Mesodermal cell (in vitro differentiated cells): ENCODE measurements around the gene KRTAP1-4. TPM values are rescaled to one million over a fixed set of nuclear protein-coding genes. Genes with fewer than 3 reads are reported as not detected.
"Not testable (repeated sequence)": the region's sequence is repeated elsewhere in the genome, so short reads cannot be mapped to it uniquely, and the experiment has no call there.

Experiments
- H3K27ac ChIP-seq: 2 replicates; pipeline ENCODE4 v1.7.0; 2013; ENCODE audit warnings: mild to moderate bottlenecking, low read depth, low read length, moderate library complexity; ENCODE audit not compliant: severe bottlenecking
- H3K36me3 ChIP-seq: 2 replicates; pipeline ENCODE4 v1.7.1; 2013; ENCODE audit warnings: mild to moderate bottlenecking, low read length, moderate library complexity; ENCODE audit not compliant: control insufficient read depth, insufficient read depth
- H3K4me1 ChIP-seq: one replicate; pipeline ENCODE4 v1.7.1; 2013; ENCODE audit warnings: mild to moderate bottlenecking, low read length; ENCODE audit not compliant: insufficient read depth, control insufficient read depth, poor library complexity, severe bottlenecking
- H3K4me3 ChIP-seq: 2 replicates; pipeline ENCODE4 v1.7.0; 2013; ENCODE audit warnings: low read length, control low read depth, mild to moderate bottlenecking; ENCODE audit not compliant: insufficient read depth, poor library complexity, severe bottlenecking; ENCODE audit errors: extremely low read depth
- H3K9me3 ChIP-seq: 2 replicates; pipeline ENCODE4 v1.7.1; 2013; ENCODE audit warnings: mild to moderate bottlenecking, low read length, moderate library complexity; ENCODE audit not compliant: control insufficient read depth
- WGBS, 2 experiments: methylation state at CpG; one replicate each; pipeline ENCODE4 v1.1.5; 2013; ENCODE audit warnings: missing lambda C conversion rate in 2 of 2; ENCODE audit not compliant: insufficient coverage in 2 of 2; 5-methylcytosine and 5-hydroxymethylcytosine counted together
- polyA plus RNA-seq, 2 experiments: library from polyadenylated mRNA; stranded (reverse); fragments of 50-300 nt; gene quantifications; one replicate each; pipeline ENCODE4 v1.2.3, GENCODE V29; 2013

Gene KRTAP1-4, protein sequence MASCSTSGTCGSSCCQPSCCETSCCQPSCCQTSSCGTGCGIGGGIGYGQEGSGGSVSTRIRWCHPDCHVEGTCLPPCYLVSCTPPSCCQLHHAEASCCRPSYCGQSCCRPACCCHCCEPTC
- polyA plus RNA-seq (2013, experiment 1 of 2): not detected
- polyA plus RNA-seq (2013, experiment 2 of 2): not detected

DNA sequence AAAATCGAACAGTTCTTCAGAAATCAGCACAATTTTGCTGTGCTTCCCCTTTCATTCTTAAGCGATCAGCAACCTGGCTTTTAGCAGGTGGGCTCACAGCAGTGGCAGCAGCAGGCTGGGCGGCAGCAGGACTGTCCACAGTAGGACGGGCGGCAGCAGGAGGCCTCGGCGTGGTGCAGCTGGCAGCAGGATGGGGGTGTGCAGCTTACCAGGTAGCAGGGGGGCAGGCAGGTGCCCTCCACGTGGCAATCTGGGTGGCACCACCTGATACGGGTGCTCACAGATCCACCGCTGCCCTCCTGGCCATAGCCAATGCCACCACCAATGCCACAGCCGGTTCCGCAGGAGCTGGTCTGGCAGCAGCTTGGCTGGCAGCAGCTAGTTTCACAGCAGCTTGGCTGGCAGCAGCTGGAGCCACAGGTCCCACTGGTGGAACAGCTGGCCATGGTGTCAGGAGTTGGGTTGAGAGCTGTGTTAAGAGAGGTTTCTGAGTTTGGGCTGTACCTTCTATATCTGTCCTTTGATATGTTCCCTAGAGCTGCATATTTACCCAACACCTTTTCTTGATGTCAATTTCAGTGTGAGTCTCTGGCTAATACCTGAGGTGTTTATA is at the start of gene KRTAP1-4:
TSS of gene KRTAP1-4 (minus strand) at position 563 of the 613 bp plus-strand sequence. CDS start at position 446, 117 bp downstream.
- Histone ChIP-seq H3K27ac (no peak within 1 kb of the TSS), H3K36me3 (no peaks in the 10 kb centered on the region), H3K4me3 (no peak within 1 kb of the TSS), H3K9me3 (no peaks in the 10 kb centered on the region), H3K4me1 (no peaks in the 10 kb centered on the region)
- 90 to 94% methylated on average over 10 to 12 of the region's 12 CpGs for WGBS, 2 experiments

DNA sequence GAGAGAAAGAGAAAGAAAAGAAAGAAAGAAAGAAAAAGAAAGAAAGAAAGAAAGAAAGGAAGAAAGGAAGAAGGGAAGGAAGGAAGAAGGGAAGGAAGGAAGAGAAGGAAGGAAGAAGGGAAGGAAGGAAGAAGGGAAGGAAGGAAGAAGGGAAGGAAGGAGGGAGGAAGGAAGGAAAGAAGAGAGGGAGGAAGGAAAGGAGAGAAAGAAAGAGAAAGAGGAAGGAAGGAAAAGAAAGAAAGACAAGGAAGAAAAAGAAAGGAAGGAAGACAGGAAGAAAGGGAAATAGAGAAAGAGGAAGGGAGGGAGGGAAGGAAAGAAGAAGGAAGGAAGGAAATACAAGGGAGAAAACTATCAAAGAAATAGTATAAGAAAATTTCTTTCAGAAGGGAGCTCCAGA is 46.8 kb upstream of the KRTAP1-4 start:
- Histone ChIP-seq H3K4me1 (no peaks in the 10 kb centered on the region), H3K9me3 (no peaks in the 10 kb centered on the region), H3K27ac (no peak overlapping the region), H3K36me3 (no peaks in the 10 kb centered on the region), H3K4me3 (no peak overlapping the region)

DNA sequence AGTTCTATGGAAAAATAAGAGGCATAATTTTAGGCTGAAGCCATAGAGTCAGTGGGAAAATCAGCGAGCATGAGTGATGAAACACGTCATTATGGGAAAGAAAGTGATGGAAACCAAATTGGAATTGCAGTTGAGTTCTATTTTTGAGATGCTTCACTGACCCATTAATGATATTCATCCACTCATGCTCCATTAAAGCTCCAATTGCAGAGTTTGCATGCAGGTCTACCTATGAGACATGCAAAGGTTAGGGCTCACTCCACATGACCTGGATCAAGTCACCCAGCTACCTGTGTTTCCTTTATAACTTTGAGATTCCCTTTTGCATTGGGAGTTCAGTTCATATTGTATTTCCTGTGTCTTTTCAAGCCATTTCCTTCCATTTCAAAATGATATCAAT is 43.7 kb upstream of the KRTAP1-4 start:
- H3K27ac ChIP-seq: no peak overlapping the region
- 94 to 100% methylated on average over 1 to 2 of the region's 2 CpGs for WGBS, 2 experiments
- H3K9me3 ChIP-seq: no peaks in the 10 kb centered on the region
- H3K4me3 ChIP-seq: no peak overlapping the region
- H3K36me3 ChIP-seq: no peaks in the 10 kb centered on the region
- H3K4me1 ChIP-seq: no peaks in the 10 kb centered on the region

DNA sequence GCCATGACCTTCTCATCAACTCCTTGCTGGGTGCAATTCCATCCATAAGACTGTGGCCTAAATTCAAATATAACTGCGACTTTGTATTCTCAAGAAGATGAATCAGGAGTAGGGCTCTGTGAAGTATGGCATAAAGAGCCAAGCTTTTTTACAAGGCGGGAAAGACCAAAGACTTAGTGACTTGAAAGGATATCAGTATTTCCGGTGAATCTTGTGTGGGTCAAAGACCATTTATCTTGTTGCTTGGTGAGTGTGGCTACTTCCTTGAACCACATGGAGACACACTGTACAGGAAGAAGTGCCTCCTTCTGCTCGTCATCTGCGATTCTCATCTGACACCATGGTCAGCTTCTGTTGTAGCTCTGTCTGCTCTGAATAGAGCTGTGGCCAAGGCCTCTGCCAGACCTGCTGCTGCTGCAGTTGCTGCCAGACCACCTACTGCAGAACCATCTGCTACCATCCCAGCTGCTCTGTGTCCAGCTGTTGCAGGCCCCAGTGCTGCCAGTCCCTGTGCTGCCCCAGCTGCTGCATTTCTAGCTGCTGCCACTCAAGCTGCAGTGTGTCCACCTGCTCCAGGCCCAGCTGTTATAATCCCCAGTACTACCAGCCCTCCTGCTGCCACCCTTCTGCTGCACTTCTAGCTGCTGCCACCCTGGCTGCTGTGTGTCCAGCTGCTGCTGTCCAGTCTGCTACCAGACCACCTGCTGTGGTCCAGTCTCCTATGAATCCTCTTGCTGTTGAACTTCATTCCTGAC is 41.8 kb upstream of the KRTAP1-4 start:
- H3K4me3 ChIP-seq: no peak overlapping the region
- H3K36me3 ChIP-seq: no peaks in the 10 kb centered on the region
- H3K4me1 ChIP-seq: no peaks in the 10 kb centered on the region
- no peaks in the 10 kb centered on the region for H3K9me3 ChIP-seq
- 90 to 100% methylated on average over 3 to 5 of the region's 5 CpGs for WGBS, 2 experiments
- H3K27ac ChIP-seq: no peak overlapping the region

DNA sequence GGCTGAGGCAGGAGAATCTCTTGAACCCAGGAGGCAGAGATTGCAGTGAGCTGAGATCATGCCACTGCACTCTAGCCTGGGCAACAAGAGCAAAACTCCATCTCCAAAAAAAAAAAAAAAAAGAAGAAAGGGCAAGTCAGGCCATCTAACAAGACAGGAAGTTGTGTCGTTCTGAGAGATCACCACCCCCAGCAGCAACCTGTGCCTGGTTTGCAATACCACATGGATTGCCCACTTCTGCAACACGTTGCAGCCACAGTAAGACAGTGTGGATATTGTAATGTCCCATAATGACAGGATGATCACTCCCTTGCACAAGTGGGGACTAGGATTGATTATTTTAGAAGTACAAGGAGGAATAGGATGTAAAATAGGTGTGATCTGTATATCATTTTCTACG is 39.0 kb upstream of the KRTAP1-4 start:
- no peaks in the 10 kb centered on the region for H3K9me3 ChIP-seq
- no peaks in the 10 kb centered on the region for H3K36me3 ChIP-seq
- 90 to 100% methylated on average over 2 of the region's 3 CpGs for WGBS, 2 experiments
- H3K27ac ChIP-seq: no peak overlapping the region
- no peaks in the 10 kb centered on the region for H3K4me1 ChIP-seq
- H3K4me3 ChIP-seq: no peak overlapping the region

DNA sequence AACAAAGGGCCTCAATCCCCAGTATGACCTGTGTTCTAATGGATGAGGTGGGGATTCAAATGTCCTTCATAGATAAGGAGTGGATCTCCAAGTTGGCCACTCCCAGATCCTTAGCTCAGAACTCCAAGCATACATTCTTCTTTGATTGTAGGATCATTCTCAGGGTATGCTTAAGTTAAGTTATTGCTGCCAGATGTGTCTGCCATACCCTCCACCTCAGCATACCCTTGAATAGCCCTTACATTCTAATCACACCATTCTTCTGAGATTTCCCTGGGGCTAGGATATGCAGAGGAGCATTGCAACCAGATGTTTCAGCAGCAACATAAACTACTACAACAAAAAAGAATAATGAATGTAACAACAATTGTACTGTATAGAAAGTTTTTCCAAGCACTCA is 37.3 kb upstream of the KRTAP1-4 start:
- Histone ChIP-seq H3K9me3 (no peaks in the 10 kb centered on the region), H3K4me1 (no peaks in the 10 kb centered on the region), H3K4me3 (no peak overlapping the region), H3K27ac (no peak overlapping the region), H3K36me3 (no peaks in the 10 kb centered on the region)

DNA sequence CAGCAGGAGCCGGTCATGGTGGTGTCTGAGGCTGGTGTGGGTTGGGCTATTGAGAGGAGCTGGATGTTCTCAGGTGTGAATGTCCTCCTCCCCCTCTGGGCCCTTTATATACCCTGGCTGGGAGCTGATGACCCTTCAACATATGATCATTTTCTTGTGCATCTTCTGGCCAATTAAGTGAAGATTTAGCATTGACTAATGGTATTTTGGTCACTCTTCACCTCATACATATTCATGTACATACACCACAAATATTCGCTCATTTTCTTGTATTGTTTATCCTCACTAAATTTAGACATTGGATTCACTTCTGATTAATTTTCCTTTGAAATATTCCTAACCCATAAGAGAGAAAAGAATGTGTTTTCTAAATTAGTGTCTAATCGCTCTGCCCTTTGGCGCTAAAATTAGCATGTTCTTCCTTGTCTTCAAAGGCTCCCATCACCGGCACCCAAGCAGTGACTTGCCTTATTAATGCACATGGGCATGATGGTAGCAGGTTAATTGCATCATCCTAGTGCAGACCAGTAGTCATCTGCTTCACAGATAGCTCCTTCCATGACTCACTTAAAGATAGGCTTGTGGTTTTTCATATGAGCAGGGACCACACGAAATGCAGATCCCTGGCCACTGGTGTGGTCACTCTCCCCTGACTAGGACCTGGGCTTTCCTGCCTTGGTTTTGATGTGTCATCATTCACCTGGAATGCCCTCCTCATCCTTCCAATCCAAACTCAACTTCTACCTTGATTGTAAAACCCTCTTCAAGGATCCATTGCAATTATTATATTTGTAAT is 36.0 kb upstream of the KRTAP1-4 start, which contains the start of gene KRTAP2-4:
TSS of gene KRTAP2-4 (minus strand) at position 51 of the 796 bp plus-strand sequence. CDS start at position 17, 34 bp downstream.
- no peaks in the 10 kb centered on the region for H3K4me1 ChIP-seq
- H3K4me3 ChIP-seq: no peak within 1 kb of the TSS
- WGBS, 2 experiments: 80 to 86% methylated on average over 3 to 5 of the region's 6 CpGs
- H3K27ac ChIP-seq: no peak within 1 kb of the TSS
- H3K9me3 ChIP-seq: no peaks in the 10 kb centered on the region
- no peaks in the 10 kb centered on the region for H3K36me3 ChIP-seq

DNA sequence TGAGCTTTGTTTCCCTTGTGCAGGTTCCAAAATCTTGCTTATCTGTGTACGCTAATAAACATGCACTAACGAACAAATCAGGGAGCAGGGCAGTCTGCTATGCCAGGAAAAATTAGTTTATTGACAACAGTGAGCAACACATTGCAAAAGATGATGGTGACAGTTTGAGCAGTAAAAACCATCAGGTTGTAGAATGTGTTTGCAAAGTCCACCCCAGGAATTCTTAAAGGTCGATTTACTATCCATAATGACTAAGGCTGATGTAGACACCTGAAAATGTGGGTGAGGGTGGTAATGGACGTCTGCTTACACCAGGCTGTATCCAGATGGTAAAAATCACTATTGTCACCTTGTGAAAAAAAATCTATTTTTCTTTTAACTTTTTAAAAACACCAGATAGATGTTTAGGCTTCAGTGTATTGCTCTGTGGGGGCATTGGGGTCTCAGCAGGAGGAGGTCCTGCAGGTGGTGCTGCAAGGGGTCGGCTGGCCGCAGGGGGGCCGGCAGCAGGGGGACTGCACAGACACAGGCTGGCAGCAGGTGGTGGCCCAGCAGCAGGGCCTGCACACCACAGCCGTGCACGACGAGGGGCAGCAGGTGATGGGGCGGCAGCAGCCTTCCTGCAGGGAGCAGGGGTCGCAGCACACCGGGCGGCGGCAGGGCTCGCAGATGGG is 35.2 kb upstream of the KRTAP1-4 start:
- H3K36me3 ChIP-seq, H3K9me3 ChIP-seq, H3K4me3 ChIP-seq, H3K4me1 ChIP-seq, H3K27ac ChIP-seq: not testable (repeated sequence)
- 84% methylated on average over 3 of the region's 16 CpGs for whole genome bisulfite sequencing, 2 experiments

DNA sequence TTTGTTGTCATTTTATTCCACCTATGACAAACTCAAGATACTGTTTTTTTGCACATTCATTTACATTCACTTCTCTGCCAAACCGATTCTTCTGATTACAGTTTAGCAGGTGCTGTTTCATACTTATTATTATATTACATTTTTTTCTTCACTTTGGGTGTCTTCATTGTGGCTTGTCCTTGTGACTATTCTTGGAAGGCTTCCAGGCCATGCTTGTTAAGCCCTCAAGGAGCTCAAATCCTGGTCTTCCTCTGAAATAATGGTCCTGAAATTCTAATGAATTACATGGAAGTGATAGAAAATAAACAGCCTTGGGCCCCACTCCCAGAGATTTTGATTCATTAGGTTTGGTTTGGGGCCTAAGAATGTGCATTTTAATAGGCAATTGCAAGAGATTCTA is 34.3 kb upstream of the KRTAP1-4 start:
- WGBS, 2 experiments: no CpG with 5 or more reads among the region's 1 CpG
- Histone ChIP-seq H3K4me1 (peaks cover 6% of the 10 kb centered on the region), H3K36me3 (no peaks in the 10 kb centered on the region), H3K9me3 (no peaks in the 10 kb centered on the region), H3K4me3 (no peak overlapping the region), H3K27ac (no peak overlapping the region)

DNA sequence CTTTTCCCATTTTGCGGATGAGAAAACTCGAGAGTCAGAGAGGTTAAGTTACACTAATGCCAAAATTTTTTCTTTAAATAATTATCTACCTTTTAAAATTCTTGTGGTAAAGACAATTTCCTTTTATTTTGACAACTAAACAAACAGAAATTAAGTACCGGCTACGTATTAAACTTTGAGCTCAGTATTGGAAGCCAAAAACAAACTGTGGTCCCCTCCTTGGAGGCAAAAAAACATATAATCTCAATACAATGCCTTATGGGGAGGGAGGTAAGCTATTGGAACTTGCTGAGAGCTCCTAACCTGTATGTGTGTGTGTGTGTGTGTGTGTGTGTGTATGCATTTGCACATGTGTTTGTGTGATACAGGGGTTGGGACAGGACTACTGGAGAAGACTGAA is 33.5 kb upstream of the KRTAP1-4 start:
- Histone ChIP-seq H3K4me3 (no peak overlapping the region), H3K9me3 (no peaks in the 10 kb centered on the region), H3K36me3 (no peaks in the 10 kb centered on the region), H3K27ac (no peak overlapping the region), H3K4me1 (peaks cover 11% of the 10 kb centered on the region)
- WGBS, 2 experiments: no CpG with 5 or more reads among the region's 4 CpGs
